ENCODE measurements around the gene FNDC8.
A peak's percentile ranks its signal among the peaks of the same experiment; 100 is the strongest.

Gene FNDC8

GRCh38 chr17:35117984-35118383 is 3.4 kb upstream of the FNDC8 start:
- peaks cover 37% of the 10 kb centered on the region for H3K4me1 Mint-ChIP-seq
- H3K27ac Mint-ChIP-seq = peak overlapping the region; percentile 92
- peaks cover 18% of the 10 kb centered on the region for H3K36me3 Mint-ChIP-seq
- peak overlapping the region; percentile 97 for H3K4me3 Mint-ChIP-seq
- H3K9me3 Mint-ChIP-seq = no peaks in the 10 kb centered on the region
- no peak for ATAC-seq
- H3K27me3 Mint-ChIP-seq = no peaks in the 10 kb centered on the region

- Mint-ChIP-seq H3K4me3 (peak within 1 kb of the TSS; percentile 97), H3K27ac (peak within 1 kb of the TSS; percentile 92), H3K36me3 (peaks cover 16% of the 10 kb centered on the region), H3K27me3 (no peaks in the 10 kb centered on the region), H3K4me1 (peaks cover 37% of the 10 kb centered on the region), H3K9me3 (no peaks in the 10 kb centered on the region)
- ATAC-seq = peak; percentile 96
Measured at GRCh38 chr17:35119370-35120165, 1.8 kb upstream of the FNDC8 start, which contains the start of gene RAD51D. Gene RAD51D (minus strand): TSS chr17:35119860. CDS start chr17:35119613, 247 bp downstream.

GRCh38 chr17:35127751-35128514 is 6.5 kb downstream of the FNDC8 start:
- Mint-ChIP-seq H3K27me3 (no peaks in the 10 kb centered on the region), H3K4me3 (no peak overlapping the region), H3K27ac (no peak overlapping the region), H3K36me3 (peaks cover 16% of the 10 kb centered on the region), H3K9me3 (no peaks in the 10 kb centered on the region), H3K4me1 (no peaks in the 10 kb centered on the region)
- no peak for ATAC-seq

- H3K36me3 Mint-ChIP-seq = peaks cover 30% of the 10 kb centered on the region
- no peak overlapping the region for H3K27ac Mint-ChIP-seq
- no peaks in the 10 kb centered on the region for H3K9me3 Mint-ChIP-seq
- ATAC-seq = no peak
- H3K4me3 Mint-ChIP-seq = no peak overlapping the region
- no peaks in the 10 kb centered on the region for H3K4me1 Mint-ChIP-seq
- no peaks in the 10 kb centered on the region for H3K27me3 Mint-ChIP-seq
Measured at GRCh38 chr17:35129154-35129972, 7.9 kb downstream of the FNDC8 start.

GRCh38 chr17:35129973-35130351 is 8.5 kb downstream of the FNDC8 start:
- ATAC-seq = peak; percentile 22
- Mint-ChIP-seq H3K9me3 (no peaks in the 10 kb centered on the region), H3K36me3 (peaks cover 36% of the 10 kb centered on the region), H3K4me1 (no peaks in the 10 kb centered on the region), H3K27me3 (no peaks in the 10 kb centered on the region), H3K4me3 (no peak overlapping the region), H3K27ac (no peak overlapping the region)

GRCh38 chr17:35130392-35130791 is 9.0 kb downstream of the FNDC8 start:
- Mint-ChIP-seq H3K36me3 (peaks cover 40% of the 10 kb centered on the region), H3K27ac (no peak overlapping the region), H3K9me3 (no peaks in the 10 kb centered on the region), H3K27me3 (no peaks in the 10 kb centered on the region), H3K4me3 (no peak overlapping the region), H3K4me1 (no peaks in the 10 kb centered on the region)
- peak; percentile 58 for ATAC-seq

- Mint-ChIP-seq H3K4me3 (no peak overlapping the region), H3K9me3 (no peaks in the 10 kb centered on the region), H3K27me3 (no peaks in the 10 kb centered on the region), H3K36me3 (peaks cover 57% of the 10 kb centered on the region), H3K27ac (peak overlapping the region; percentile 23), H3K4me1 (no peaks in the 10 kb centered on the region)
- ATAC-seq = no peak
Measured at GRCh38 chr17:35132099-35132498, 10.7 kb downstream of the FNDC8 start.

GRCh38 chr17:35132816-35133550 is 11.6 kb downstream of the FNDC8 start:
- no peak for ATAC-seq
- Mint-ChIP-seq H3K36me3 (peaks cover 54% of the 10 kb centered on the region), H3K27ac (peak overlapping the region; percentile 23), H3K4me3 (no peak overlapping the region), H3K9me3 (no peaks in the 10 kb centered on the region), H3K4me1 (no peaks in the 10 kb centered on the region), H3K27me3 (no peaks in the 10 kb centered on the region)

- Mint-ChIP-seq H3K4me3 (no peak overlapping the region), H3K4me1 (no peaks in the 10 kb centered on the region), H3K9me3 (no peaks in the 10 kb centered on the region), H3K27me3 (no peaks in the 10 kb centered on the region), H3K27ac (no peak overlapping the region), H3K36me3 (peaks cover 61% of the 10 kb centered on the region)
- no peak for ATAC-seq
Measured at GRCh38 chr17:35135322-35135721, 13.9 kb downstream of the FNDC8 start.

- H3K27ac Mint-ChIP-seq = no peak overlapping the region
- peaks cover 50% of the 10 kb centered on the region for H3K36me3 Mint-ChIP-seq
Measured at GRCh38 chr17:35138218-35138617, 16.8 kb downstream of the FNDC8 start.

GRCh38 chr17:35141681-35142466 is 20.5 kb downstream of the FNDC8 start, which contains the start of gene NLE1:
Gene NLE1 (minus strand): TSS chr17:35142303. CDS start chr17:35142275, 28 bp downstream.
- ATAC-seq = peak; percentile 96
- H3K36me3 Mint-ChIP-seq = peaks cover 13% of the 10 kb centered on the region
- H3K27me3 Mint-ChIP-seq = no peaks in the 10 kb centered on the region
- no peaks in the 10 kb centered on the region for H3K4me1 Mint-ChIP-seq
- no peaks in the 10 kb centered on the region for H3K9me3 Mint-ChIP-seq
- H3K27ac Mint-ChIP-seq = peak within 1 kb of the TSS; percentile 75
- H3K4me3 Mint-ChIP-seq = peak within 1 kb of the TSS; percentile 83

More at GRCh38 chr17:35138218-35138617, 16.8 kb downstream of the FNDC8 start:
- no peak for ATAC-seq
- Mint-ChIP-seq H3K9me3 (no peaks in the 10 kb centered on the region), H3K4me1 (no peaks in the 10 kb centered on the region), H3K4me3 (no peak overlapping the region), H3K27me3 (no peaks in the 10 kb centered on the region)

GRCh38 chr17:35142467-35142796 is 21.0 kb downstream of the FNDC8 start:
- peaks cover 8% of the 10 kb centered on the region for H3K36me3 Mint-ChIP-seq
- ATAC-seq = no peak
- H3K4me1 Mint-ChIP-seq = no peaks in the 10 kb centered on the region
- H3K27ac Mint-ChIP-seq = peak overlapping the region; percentile 75
- H3K9me3 Mint-ChIP-seq = no peaks in the 10 kb centered on the region
- no peaks in the 10 kb centered on the region for H3K27me3 Mint-ChIP-seq
- peak overlapping the region; percentile 83 for H3K4me3 Mint-ChIP-seq

- H3K27ac Mint-ChIP-seq = no peak overlapping the region
- no peaks in the 10 kb centered on the region for H3K36me3 Mint-ChIP-seq
- no peak overlapping the region for H3K4me3 Mint-ChIP-seq
- H3K9me3 Mint-ChIP-seq = no peaks in the 10 kb centered on the region
- H3K4me1 Mint-ChIP-seq = no peaks in the 10 kb centered on the region
- ATAC-seq = no peak
- peaks cover 15% of the 10 kb centered on the region for H3K27me3 Mint-ChIP-seq
Measured at GRCh38 chr17:35144840-35145239, 23.4 kb downstream of the FNDC8 start.

Measured in stimulated activated memory B cell treated with anti-CD40 and anti-IgM and Interleukin-4, amounts not matched to agents 10 μg/mL and 1 μg/mL and 100 μg/mL, for 72 hours (primary cell).